HuH-7.5 (cell line): ENCODE data around the gene SLC4A9.
A peak's percentile ranks its signal among the peaks of the same experiment; 100 is the strongest.

ENCODE experiments used
- DNase-seq: peaks from one replicate; pipeline ENCODE4 v3.0.0; 2011; ENCODE audit warnings: low spot score

Gene SLC4A9

DNA sequence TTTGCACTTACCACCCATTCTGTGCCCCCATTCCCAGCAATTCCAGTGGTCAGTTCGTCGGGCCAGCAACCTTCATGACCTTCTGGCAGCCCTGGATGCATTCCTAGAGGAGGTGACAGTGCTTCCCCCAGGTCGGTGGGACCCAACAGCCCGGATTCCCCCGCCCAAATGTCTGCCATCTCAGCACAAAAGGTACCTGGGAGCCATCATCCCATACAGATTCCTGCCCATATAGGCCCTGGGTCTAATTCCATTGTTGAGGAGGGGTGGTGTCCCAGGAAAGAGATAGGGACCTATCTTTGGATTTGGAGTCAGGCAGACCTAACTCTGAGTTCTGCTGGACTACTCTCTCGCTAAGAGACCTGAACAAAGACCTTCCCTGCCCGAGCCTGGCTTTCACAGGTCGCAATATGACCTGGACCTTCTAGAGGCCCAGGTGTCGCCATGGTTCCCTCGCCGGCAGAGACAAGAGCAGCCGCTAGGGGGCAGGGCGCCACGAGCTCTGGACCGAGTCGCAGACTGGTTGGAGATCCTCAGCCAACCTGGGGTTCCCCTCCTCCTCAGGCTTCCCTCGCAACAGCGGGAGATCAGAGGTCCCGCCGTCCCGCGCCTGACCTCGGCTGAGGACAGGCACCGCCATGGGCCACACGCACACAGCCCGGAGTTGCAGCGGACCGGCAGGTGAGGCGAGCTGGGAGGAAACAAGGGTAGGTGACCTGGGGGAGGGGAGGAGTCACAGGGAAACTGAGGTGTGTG is 3.1 kb downstream of the SLC4A9 start:
- peak; percentile 76 for DNase-seq

GRCh38 chr5:140363631-140364471 is 3.9 kb downstream of the SLC4A9 start:
- DNase-seq = no peak

DNA sequence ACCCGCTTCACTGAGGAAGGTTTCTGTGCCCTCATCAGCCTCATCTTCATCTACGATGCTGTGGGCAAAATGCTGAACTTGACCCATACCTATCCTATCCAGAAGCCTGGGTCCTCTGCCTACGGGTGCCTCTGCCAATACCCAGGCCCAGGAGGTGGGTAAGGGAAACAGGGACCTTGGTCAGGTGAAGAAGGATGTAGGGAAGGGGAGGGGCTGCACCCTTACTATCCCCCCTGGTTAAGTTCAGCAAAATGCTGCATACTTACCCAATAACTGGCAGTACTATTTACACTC is 4.4 kb downstream of the SLC4A9 start:
- no peak for DNase-seq

- DNase-seq = no peak
Measured at GRCh38 chr5:140365282-140365681, 5.3 kb downstream of the SLC4A9 start.

DNA sequence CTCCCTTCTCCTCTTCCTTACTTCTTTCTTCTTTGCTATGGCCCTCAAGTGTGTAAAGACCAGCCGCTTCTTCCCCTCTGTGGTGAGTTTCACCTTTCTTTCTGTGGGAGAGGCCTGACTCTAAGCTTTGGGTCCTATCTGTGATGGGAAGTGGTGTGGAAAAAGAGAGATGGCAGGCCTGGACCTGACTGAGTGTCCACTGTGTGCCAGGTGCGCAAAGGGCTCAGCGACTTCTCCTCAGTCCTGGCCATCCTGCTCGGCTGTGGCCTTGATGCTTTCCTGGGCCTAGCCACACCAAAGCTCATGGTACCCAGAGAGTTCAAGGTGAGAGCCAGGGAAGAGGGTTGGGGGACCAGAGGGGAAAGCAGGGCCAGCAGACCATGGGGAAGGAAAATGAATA is 5.9 kb downstream of the SLC4A9 start:
- DNase-seq = no peak

- DNase-seq = no peak
Measured at GRCh38 chr5:140366589-140367255, 6.7 kb downstream of the SLC4A9 start.

DNA sequence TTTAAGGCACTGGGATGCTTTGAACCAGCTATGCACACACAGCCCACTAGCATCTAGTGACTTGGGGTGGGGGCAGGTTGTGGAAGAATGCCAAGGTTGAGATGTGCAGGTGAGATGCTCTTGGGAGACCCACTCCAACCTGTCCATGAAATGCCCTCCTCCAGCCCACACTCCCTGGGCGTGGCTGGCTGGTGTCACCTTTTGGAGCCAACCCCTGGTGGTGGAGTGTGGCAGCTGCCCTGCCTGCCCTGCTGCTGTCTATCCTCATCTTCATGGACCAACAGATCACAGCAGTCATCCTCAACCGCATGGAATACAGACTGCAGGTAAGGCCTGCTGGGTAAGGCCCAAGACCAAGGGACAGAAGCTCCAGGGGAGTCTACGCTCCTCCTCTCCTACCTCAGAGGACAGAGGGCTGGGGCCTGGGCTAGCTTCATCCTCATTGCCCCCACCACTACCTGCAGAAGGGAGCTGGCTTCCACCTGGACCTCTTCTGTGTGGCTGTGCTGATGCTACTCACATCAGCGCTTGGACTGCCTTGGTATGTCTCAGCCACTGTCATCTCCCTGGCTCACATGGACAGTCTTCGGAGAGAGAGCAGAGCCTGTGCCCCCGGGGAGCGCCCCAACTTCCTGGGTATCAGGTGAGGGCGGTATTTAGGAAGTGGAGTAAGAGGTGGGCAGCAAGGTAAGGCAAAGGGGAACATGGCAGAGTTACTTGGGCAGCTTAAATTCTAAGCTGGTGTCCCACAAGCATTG is 7.4 kb downstream of the SLC4A9 start:
- no peak for DNase-seq

DNA sequence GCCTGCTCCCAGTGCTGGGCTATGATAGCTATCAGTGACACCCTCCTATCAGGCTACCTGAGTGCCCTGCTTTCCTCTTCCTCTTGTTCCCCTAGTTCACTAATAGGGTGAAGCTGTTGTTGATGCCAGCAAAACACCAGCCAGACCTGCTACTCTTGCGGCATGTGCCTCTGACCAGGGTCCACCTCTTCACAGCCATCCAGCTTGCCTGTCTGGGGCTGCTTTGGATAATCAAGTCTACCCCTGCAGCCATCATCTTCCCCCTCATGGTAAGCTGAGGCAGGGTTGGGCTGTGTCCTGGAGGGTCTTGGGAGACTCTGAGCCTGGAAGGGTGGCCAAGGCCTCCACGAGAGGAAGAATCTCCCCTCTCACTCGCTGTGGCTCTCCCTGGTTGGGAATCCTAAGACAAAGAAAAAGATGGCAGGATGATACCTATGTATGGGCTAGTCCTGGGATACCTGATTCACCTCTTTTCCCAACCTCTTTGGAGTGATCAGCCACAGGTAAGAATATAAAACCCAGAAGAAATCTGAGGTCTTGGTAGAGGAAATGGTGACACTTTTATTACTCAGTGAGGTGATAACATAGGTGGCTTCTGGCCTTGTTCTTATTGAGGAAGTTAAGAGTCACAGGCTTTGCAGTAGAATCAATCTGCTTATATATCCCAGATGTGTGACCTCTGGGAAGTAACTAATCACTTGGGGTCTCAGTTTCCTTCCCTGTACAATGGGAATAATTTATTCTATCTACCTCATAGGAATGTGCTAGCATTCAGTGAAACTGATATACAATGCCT is 11.6 kb downstream of the SLC4A9 start:
- DNase-seq = no peak

- DNase-seq = no peak
Measured at GRCh38 chr5:140372971-140373487, 13.0 kb downstream of the SLC4A9 start.

DNA sequence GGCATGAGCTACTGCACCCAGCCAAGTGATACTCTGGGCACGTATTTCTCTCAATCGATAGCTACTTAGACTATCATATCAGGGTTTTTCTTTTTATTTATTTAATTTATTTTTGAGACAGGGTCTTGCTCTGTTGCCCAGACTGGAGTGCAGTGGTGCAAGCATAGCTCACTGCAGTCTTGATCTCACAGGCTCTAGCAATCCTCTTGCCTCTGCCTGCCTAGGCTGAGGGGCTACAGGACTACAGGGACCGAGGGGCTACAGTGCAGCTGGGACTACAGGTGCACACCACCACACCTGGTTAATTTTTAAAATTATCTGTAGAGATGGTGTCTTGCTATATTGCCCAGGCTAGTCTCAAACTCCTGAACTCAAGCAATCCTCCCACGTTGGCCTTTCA is 21.4 kb downstream of the SLC4A9 start:
- no peak for DNase-seq

DNA sequence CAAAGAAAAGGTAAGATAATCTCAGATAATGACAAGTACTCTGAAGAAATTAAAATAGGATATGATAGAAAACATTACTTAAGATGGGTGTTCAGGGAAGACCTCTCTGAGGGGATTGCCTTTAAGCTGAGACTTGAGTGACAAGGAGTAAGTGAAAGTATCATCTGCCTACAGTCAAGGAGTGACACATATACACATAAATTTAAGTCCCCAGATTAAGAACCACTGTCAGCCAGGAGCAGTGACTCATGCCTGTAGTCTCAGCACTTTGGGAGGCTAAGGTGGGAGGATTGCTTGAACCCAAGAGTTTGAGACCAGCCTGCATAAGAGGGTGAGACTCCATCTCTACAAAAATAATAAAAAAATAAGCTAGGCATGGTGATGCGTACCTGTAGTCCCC is 22.0 kb downstream of the SLC4A9 start:
- no peak for DNase-seq

- no peak for DNase-seq
Measured at GRCh38 chr5:140382866-140383265, 22.9 kb downstream of the SLC4A9 start.

- DNase-seq = no peak
Measured at GRCh38 chr5:140383300-140383699, 23.3 kb downstream of the SLC4A9 start.

- DNase-seq = no peak
Measured at GRCh38 chr5:140388052-140388451, 28.1 kb downstream of the SLC4A9 start.

DNA sequence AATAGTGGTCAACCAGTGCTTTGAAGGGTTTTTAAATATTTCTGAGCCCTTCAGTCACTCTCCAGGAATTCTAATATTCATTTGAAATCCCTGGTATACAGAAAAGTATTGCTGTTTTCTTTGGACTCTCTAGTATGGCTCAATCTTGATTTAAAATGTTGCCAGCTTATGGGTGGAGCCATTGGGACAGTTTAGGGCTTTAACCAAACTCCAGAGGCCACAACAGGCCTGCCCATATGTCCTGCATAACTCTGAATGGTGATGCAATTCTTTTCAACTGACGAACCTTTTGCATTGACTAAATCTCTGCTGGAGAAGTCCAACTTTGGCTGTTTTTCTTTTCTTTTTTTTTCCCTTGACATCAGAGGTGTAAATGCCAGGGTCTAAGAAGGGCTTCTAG is 31.3 kb downstream of the SLC4A9 start:
- DNase-seq = no peak

- no peak for DNase-seq
Measured at GRCh38 chr5:140391732-140392131, 31.7 kb downstream of the SLC4A9 start.

GRCh38 chr5:140393738-140394137 is 33.7 kb downstream of the SLC4A9 start:
- DNase-seq = no peak

- DNase-seq = no peak
Measured at GRCh38 chr5:140398379-140398811, 38.4 kb downstream of the SLC4A9 start.

GRCh38 chr5:140399979-140400729 is 40.2 kb downstream of the SLC4A9 start:
- DNase-seq = no peak

DNA sequence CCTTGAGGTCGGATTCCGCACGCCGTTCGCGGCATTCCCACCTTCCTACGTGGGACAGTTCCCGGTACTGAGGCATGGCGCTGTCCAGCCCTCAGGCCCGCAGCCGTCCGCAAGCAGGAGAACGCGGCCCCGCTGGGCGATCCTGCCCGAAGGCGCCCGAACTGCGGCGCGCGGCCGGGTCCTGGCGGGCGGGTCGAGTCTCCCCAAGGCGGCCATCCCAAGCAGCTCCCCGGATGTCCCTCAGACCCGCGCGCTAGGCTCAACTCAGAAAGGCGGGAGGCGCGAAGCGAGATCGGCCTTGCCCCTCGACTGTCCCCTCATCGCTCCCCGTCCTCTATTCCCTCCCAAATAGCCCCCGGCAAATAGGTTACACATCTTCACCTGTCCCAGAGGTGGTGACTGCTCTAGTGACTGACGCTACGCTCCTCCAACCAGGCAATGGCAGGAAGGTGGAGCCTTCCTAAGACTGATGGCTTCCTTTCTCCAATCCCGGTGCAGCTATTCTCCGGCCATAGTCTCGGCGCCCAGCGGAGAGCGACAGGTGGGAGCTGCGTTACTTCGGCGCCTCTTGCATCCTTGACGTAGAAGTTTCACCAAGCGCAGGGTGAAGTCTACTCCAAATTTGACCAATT is 40.9 kb downstream of the SLC4A9 start:
- peak; percentile 85 for DNase-seq
